Measurements from ENCODE around the gene DCTN4.

The DCTN4 gene

DNA sequence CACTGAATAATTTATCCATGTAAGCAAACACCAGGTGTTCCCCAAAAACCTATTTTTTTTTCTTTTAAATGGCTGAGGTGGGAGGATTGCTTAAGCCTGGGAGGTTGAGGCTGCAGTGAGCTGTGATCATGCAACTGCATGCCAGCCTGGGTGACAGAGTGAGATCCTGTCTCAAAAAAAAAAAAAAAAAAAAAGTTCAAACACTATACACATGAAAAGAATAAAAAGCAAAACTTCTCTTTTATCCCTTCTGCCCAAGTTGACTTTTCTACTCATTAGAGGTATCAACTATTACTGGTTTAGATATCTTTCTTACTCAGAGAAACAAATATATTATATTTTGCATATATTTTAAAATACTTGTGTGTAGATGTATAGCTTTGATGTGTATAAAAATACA is 17.8 kb downstream of the DCTN4 start:
- no peak overlapping the region for H3K27ac Mint-ChIP-seq
- ATAC-seq (replicated peaks) (no peak), DNase-seq (no peak)
- no peaks in the 10 kb centered on the region for H3K27me3 Mint-ChIP-seq
- H3K4me1 Mint-ChIP-seq, result peaks cover 33 to 62% of the 10 kb centered on the region in 2 donors
- H3K9me3 Mint-ChIP-seq, result peaks cover 7 to 12% of the 10 kb centered on the region in 2 donors
- no peak overlapping the region for H3K4me3 Mint-ChIP-seq
- peaks cover 70 to 84% of the 10 kb centered on the region in 2 donors for H3K36me3 Mint-ChIP-seq

DNA sequence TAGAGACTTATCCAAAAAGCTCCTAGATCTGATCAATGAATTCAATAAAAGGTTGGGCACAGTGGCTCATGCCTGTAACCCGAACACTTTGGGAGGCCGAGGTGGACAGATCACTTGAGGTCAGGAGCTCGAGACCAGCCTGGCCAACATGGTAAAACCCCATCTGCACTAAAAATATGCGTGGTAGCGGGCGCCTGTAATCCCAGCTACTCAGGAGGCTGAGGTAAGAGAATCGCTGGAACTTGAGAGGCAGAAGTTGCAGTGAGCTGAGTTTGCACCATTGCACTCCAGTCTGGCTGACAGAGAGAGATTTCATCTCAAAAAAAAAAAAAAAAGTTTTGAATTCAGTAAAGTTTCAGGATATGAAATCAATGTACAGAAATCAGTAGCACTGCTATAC is 20.0 kb downstream of the DCTN4 start:
- Mint-ChIP-seq H3K36me3 (peaks cover 79 to 91% of the 10 kb centered on the region in 2 donors), H3K4me3 (no peak overlapping the region)

DNA sequence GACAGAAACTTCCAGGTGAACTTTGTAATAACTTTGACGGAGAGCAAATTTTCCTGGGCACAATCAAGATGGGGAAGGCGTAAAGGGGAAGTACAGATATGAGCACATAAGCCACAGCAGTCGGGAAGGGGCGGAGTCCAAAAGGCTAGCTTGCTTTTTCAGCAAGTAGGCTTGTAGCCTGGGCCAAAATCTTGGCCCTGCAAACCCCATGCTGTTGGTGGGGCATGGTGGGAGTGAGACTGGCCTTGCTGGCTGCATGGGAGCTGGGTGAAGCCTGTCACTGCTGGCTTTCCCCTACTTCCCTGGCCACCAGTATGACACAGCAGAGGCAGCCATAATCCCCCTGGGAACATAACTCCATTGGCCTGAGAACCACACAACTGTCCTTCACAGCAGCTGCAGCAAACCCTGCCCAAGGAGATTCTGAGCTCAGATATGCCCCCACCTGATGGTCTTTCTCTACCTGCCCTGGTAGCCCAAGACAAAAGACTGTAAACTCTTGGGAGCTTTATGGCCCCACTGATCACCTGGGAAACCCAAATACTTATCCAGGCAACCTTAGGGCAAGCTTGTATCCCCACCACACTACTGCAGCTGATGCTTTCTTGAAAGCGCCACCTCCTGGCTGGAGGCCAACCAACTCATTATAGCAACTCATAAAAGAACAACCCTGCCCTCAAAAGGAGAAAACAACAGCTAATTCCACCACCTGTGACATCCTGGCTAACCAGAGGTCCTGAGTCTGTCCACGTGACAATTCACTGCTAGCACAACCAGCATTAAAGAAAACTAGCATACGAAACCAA is 24.0 kb downstream of the DCTN4 start:
- Mint-ChIP-seq H3K9me3 (peaks cover 12 to 18% of the 10 kb centered on the region in 2 donors), H3K4me1 (peaks cover 28 to 42% of the 10 kb centered on the region in 2 donors), H3K36me3 (peaks cover 74 to 89% of the 10 kb centered on the region in 2 donors), H3K27me3 (no peaks in the 10 kb centered on the region), H3K27ac (peak overlapping the region; percentile 48), H3K4me3 (no peak overlapping the region)
- no peak for DNase-seq
- peak in 1 of 2 donors; percentile 62 for ATAC-seq (replicated peaks)

More for the DNA sequence above, 20.0 kb downstream of the DCTN4 start:
- Mint-ChIP-seq H3K9me3 (peaks cover 12 to 18% of the 10 kb centered on the region in 2 donors), H3K27ac (no peak overlapping the region), H3K4me1 (peaks cover 37 to 61% of the 10 kb centered on the region in 2 donors), H3K27me3 (no peaks in the 10 kb centered on the region)
- ATAC-seq (replicated peaks) (no peak), DNase-seq (no peak)

GRCh38 chr5:150731669-150732242 is 27.1 kb downstream of the DCTN4 start:
- Mint-ChIP-seq H3K27me3 (no peaks in the 10 kb centered on the region), H3K27ac (no peak overlapping the region), H3K4me3 (no peak overlapping the region), H3K4me1 (peaks cover 11 to 17% of the 10 kb centered on the region in 2 donors), H3K36me3 (peaks cover 55 to 73% of the 10 kb centered on the region in 2 donors), H3K9me3 (peaks cover 3 to 11% of the 10 kb centered on the region in 2 donors)
- ATAC-seq (replicated peaks) (no peak), DNase-seq (no peak)

- Mint-ChIP-seq H3K27ac (no peak overlapping the region), H3K27me3 (no peaks in the 10 kb centered on the region), H3K9me3 (peaks cover 0 to 5% of the 10 kb centered on the region in 2 donors), H3K4me1 (peaks cover 4 to 10% of the 10 kb centered on the region in 2 donors), H3K36me3 (peaks cover 37 to 57% of the 10 kb centered on the region in 2 donors), H3K4me3 (no peak overlapping the region)
- DNase-seq, result no peak
- ATAC-seq (replicated peaks), result no peak
Observed at GRCh38 chr5:150729859-150730258, 29.0 kb downstream of the DCTN4 start.

DNA sequence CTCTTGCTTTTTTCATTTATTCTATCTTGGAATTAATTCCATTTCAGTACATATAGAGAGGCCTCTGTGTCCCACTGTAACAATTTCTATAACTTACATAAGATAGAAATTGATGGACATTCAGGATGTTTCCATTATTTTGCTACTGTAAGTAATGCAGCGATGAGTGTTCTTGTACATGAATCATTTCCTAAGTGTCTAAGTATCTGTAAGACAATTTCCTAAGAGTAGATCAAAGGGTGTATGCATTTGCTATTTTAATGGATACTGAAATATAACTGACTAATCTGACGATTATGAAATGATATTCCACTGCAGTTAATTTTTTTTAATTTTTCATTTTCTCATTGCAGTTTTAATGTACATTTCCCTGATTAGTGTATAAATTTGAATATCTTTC is 35.0 kb downstream of the DCTN4 start:
- Mint-ChIP-seq H3K9me3 (no peaks in the 10 kb centered on the region), H3K27ac (no peak overlapping the region), H3K36me3 (peaks cover 27 to 40% of the 10 kb centered on the region in 2 donors), H3K27me3 (no peaks in the 10 kb centered on the region), H3K4me3 (no peak overlapping the region), H3K4me1 (no peaks in the 10 kb centered on the region)
- ATAC-seq (replicated peaks) (no peak), DNase-seq (no peak)

DNA sequence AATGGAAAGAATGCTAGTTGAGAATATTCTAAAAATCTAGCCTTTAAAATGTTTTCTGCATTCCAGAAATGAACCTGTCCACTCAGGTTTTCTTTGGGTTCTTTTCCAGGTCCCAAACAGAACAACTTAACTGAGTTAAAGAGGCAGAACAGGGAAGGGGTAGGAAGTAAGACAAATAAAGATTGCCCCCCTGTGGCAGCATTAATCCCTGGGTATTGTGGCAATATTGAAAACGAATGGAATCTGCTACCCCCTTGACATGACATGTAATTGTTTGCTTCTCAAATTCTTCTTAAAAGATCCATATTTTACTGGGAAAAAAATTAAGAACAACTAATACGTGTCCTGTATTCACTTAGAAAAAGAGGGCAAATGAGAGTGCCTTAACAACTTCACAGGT is 48.7 kb downstream of the DCTN4 start:
- H3K4me3 Mint-ChIP-seq, result no peak overlapping the region
- no peaks in the 10 kb centered on the region for H3K4me1 Mint-ChIP-seq
- no peak for ATAC-seq (replicated peaks)
- H3K36me3 Mint-ChIP-seq, result peaks cover 29 to 46% of the 10 kb centered on the region in 2 donors
- H3K9me3 Mint-ChIP-seq, result no peaks in the 10 kb centered on the region
- no peak for DNase-seq
- no peaks in the 10 kb centered on the region for H3K27me3 Mint-ChIP-seq
- no peak overlapping the region for H3K27ac Mint-ChIP-seq

DNA sequence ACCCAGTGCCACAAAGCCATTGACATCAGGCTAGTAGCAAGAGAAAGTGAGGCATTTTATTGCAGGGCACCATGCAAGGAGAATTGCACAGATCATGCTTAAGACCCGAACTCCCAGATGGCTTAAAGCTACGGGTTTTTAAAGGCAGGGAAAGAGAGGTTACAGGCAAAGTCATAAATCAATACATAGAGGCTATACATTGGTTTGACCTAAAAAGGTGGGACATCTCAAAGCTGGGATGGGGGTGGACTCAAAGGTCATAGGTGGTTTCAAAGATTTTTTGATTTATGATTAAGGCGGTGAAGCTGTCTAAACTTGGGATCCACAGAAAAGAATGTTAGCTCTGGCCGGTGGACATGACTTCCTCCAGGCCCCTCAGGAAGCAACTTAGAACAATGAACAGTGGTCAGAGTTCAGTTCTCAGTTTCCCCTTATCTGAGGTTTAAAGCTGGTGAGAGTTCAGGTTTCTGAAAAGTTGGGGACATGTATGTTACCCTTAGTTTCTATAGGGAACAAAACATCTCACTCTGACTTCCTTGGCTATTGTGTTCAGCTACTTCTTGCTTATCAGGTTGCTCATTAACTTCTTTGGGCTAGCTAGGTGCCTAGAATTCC is 51.9 kb downstream of the DCTN4 start:
- peaks cover 22 to 41% of the 10 kb centered on the region in 2 donors for H3K36me3 Mint-ChIP-seq
- no peak for ATAC-seq (replicated peaks)
- H3K9me3 Mint-ChIP-seq, result no peaks in the 10 kb centered on the region
- H3K4me1 Mint-ChIP-seq, result no peaks in the 10 kb centered on the region
- no peak overlapping the region for H3K4me3 Mint-ChIP-seq
- no peaks in the 10 kb centered on the region for H3K27me3 Mint-ChIP-seq
- no peak overlapping the region for H3K27ac Mint-ChIP-seq
- no peak for DNase-seq

GRCh38 chr5:150703762-150704161 is 55.1 kb downstream of the DCTN4 start:
- Mint-ChIP-seq H3K36me3 (peaks cover 20 to 24% of the 10 kb centered on the region in 2 donors), H3K9me3 (no peaks in the 10 kb centered on the region), H3K4me1 (no peaks in the 10 kb centered on the region), H3K27me3 (no peaks in the 10 kb centered on the region), H3K4me3 (no peak overlapping the region), H3K27ac (no peak overlapping the region)
- ATAC-seq (replicated peaks) (no peak), DNase-seq (no peak)

DNA sequence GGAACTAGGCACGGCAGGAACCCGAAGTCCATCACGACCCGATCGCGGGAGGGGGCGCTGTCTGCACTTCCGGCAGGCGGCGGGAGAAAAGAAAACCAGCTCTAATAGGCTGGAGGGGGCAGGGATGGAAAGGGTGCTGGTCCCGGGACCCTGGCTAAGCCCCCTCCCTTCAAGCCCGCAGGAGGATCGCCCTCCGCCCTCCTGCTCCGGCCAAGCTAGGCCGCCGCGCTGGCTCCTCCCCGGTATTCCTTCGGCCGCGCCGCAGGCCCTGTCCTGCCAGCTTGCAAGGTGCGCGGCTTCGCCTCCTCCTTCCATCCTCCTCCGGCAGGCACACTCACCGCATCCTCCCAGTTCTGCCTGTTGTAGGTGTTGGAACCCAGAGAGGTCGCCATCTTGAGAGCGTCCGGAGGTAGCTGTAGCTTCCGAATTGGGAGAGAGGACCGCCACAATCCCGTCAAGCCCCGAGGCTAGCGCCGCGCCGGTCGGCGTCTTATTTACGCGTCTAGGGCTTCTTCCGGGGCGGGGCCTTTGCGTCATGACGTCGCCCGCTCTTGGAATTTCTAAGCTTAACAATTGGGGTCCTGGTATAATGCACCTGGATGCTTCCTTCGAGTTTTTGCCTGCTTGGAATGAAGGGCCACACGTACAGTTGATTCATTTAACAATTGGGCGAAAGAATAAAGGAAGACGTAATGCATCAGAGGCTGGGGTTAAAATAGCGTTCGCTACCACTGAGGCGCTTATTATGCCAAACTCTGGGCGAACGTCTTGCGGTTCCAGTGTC is 58.0 kb downstream of the DCTN4 start, which contains the start of gene RBM22:
Gene RBM22 (minus strand): TSS at position 469 of the 784 bp plus-strand sequence. CDS start 77 bp downstream, at position 392.
- peak; percentile 86 for DNase-seq

DNA sequence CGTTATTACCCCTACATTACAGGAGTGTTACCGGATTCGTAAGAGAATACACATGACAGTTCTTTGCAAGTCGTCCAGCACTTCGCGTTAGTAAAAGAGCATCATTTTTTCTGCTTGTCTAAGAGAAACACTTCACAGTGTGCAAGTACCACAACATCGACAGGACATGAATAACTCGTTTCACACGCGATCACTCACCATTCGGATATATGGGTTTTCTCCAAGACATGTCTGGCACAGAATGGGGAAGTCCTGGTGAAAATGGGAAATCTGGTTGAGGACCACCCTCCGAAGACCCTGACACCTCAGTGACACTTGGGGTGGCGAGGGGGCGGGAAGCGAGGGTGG is 58.6 kb downstream of the DCTN4 start:
- Mint-ChIP-seq H3K4me1 (no peaks in the 10 kb centered on the region), H3K36me3 (peaks cover 15 to 18% of the 10 kb centered on the region in 2 donors), H3K4me3 (no peak overlapping the region), H3K27ac (no peak overlapping the region), H3K27me3 (no peaks in the 10 kb centered on the region), H3K9me3 (no peaks in the 10 kb centered on the region)
- ATAC-seq (replicated peaks) (peak; percentile 6 to 21), DNase-seq (no peak)

More for the DNA sequence above, 58.0 kb downstream of the DCTN4 start, which contains the start of gene RBM22:
- Mint-ChIP-seq H3K27ac (no peak within 1 kb of the TSS), H3K27me3 (no peaks in the 10 kb centered on the region), H3K4me1 (no peaks in the 10 kb centered on the region), H3K36me3 (peaks cover 16 to 24% of the 10 kb centered on the region in 2 donors), H3K4me3 (no peak within 1 kb of the TSS), H3K9me3 (no peaks in the 10 kb centered on the region)
- peak; percentile 97 to 98 for ATAC-seq (replicated peaks)

DNA sequence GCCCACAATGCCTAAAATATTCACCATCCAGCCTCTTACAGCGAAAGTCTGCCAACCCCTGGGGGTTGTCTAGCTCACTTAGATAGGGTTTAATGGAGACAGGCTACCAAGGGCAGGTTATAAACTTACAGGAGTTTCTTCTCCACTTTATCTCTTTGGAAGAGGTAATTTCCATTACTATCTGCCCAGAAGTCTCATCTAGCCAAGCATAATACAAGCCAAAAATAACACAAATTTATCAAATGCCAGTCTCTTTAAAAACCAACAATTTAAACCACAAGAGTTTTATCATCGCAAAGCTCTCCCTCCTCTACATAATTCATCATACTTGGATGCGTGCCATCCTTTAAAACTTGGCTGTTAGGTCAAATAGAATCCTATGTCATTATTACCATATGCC is 64.2 kb downstream of the DCTN4 start:
- H3K9me3 Mint-ChIP-seq, result no peaks in the 10 kb centered on the region
- no peak overlapping the region for H3K27ac Mint-ChIP-seq
- no peaks in the 10 kb centered on the region for H3K27me3 Mint-ChIP-seq
- no peak overlapping the region for H3K4me3 Mint-ChIP-seq
- peaks cover 37 to 46% of the 10 kb centered on the region in 2 donors for H3K36me3 Mint-ChIP-seq
- ATAC-seq (replicated peaks) (no peak), DNase-seq (no peak)
- no peaks in the 10 kb centered on the region for H3K4me1 Mint-ChIP-seq

- ATAC-seq (replicated peaks), result no peak
- H3K36me3 Mint-ChIP-seq, result peaks cover 35 to 51% of the 10 kb centered on the region in 2 donors
Observed at GRCh38 chr5:150692276-150692675, 66.5 kb downstream of the DCTN4 start.

DNA sequence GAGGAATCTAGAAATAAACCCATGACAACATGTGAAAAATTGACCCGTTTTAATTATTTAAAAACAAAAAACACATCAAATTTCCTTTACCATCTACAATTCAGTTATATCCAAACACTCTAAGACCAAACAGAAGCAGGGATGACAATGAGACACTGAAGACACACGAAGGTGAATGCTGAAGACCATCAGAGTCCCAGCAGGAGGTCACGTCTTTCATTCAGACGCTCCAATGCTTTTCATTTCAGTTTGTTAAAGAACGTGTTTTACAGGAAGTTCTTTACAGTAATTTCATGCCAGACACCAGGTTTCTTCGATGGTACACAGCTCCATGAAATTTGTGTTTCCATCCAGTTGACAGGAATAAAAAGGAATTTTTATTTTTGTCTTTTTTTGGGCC is 68.1 kb downstream of the DCTN4 start:
- Mint-ChIP-seq H3K27ac (no peak overlapping the region), H3K9me3 (no peaks in the 10 kb centered on the region), H3K27me3 (no peaks in the 10 kb centered on the region), H3K4me3 (no peak overlapping the region), H3K36me3 (peaks cover 33 to 47% of the 10 kb centered on the region in 2 donors), H3K4me1 (peaks cover 0 to 7% of the 10 kb centered on the region in 2 donors)
- ATAC-seq (replicated peaks) (no peak), DNase-seq (no peak)

More at GRCh38 chr5:150692276-150692675, 66.5 kb downstream of the DCTN4 start:
- Mint-ChIP-seq H3K9me3 (no peaks in the 10 kb centered on the region), H3K4me1 (peaks cover 0 to 7% of the 10 kb centered on the region in 2 donors), H3K4me3 (no peak overlapping the region), H3K27me3 (no peaks in the 10 kb centered on the region), H3K27ac (peak overlapping the region; percentile 39)
- no peak for DNase-seq

Data from stimulated activated naive B cell treated with anti-CD40 and anti-IgM and Interleukin-4, amounts not matched to agents 10 μg/mL and 1 μg/mL and 100 μg/mL, for 72 hours (primary cell).